Activated CD8-positive, alpha-beta memory T cell treated with anti-CD3 and anti-CD28 coated beads, Interleukin-2, amount 50 U/mL, for 1 hour (primary cell): ENCODE results near the gene PBX1.

Experiments
- DNase-seq: peaks from one replicate; pipeline ENCODE4 v3.0.0-alpha.2; 2020; ENCODE audit errors: extremely low read depth

The PBX1 gene

DNA sequence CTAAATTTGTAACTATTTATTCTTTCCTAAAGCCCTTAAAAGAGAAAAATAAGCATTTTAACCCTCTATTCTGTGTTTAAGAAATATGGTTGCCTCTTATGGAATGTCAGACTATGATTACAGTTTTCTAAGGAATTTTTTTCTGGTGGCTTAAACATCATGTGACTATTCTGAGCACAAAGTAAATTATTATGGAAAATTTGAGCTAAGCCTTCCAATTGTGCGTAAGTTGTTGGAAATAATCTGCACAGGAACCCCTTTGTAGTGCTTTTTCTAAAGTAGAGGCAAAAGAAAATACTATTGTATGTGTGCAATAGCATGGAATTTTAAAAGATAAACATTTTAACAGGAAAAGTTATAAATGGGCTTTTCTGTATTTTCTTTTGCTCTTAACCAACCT lies 254.8 kb downstream of the PBX1 start:
- DNase-seq, result no peak

DNA sequence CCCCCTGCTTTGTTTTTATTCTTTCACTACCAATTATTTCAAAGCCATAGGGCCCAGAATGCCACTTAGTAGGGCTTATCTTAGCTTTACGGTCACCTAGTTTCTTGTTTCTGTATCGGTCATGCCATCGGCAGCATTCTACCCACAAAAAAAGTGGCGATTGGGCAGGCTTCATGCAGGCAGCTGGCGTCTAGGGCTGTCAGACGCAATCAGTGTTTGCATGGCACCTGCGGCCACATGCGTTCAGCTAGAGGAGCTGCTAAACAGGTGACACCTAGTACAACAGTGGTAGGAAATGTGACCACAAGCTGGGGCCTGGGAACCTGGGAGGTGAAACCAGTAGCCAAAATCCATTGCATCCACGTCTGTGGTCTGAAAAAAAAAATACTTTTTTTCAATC lies 262.7 kb downstream of the PBX1 start:
- no peak for DNase-seq

- DNase-seq, result no peak
Observed at GRCh38 chr1:164823486-164824279, 264.7 kb downstream of the PBX1 start.

DNA sequence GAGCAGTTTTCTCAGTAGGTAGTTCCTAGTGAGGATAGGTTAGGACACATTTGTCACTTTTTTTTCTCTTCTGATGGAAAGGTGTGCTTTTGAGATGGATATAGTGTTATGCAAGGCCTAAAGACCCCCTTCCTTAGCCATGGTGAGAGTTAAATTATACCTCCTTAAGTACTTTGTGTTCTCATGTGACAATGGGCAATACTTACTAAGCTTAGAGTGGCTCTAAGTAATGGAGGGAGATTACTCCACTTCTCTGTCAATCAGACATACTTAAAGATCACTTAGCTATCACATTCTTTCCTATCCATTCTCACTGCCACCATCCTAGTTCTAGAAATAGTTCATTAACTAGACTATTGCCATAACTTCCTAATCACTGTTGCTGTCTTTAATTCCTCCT lies 265.6 kb downstream of the PBX1 start:
- no peak for DNase-seq

DNA sequence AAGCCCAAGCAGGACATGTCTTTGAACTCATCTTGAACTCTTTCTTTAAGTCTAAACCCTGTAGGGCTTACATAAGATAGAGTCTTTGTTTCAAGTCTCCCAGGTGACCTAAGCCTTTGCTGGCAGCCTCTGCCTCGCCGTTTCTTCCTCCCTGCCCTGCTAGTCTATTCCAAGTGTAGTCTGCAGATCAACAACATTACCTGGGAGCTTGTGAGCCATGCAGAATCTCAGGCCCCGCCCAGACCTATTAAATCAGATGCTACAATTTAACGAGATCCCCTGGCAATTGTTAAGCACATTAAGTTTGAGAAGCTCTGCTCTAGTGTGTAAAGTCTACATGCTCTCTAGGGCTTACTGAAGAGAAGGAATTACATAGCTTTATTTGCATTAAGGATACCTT lies 271.6 kb downstream of the PBX1 start:
- no peak for DNase-seq

DNA sequence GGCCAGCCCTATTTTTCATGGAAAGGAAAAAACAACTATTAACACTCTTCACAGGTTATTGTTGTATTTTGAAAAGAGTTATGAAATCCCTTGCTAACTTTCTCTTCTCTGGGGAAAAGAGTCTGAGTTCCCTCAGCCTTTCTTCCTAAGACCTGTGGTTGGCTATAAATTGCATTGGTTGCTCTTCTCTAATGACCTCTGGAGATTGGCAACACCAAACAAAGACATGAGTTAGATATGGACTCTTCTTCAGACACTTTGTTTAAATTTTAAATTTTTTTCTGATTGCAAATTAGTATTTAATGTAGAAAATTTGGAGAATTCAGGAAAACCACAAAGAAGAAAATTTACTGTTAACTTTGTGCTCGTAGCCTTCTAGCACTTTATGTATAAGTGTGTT lies 275.7 kb downstream of the PBX1 start:
- DNase-seq, result no peak

DNA sequence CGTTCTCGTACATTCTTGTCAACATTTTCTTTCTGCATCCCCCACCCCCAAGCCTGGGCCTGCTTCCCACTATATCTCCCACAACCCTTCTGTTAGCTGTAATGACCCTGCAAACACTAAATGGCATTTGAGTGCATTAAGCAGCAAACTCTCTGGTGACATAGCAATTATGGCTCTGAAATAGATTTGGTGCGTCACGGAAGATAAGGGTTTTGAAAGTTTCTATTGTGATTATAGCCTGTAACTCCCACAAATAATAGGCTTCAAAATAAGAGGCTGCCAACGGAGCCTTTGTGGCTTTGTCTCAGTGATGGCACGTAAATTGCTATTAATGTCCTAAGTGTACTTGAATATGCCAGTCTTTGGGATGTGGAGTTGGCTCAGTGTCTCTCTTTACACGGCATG lies 277.6 kb downstream of the PBX1 start:
- DNase-seq, result no peak

- no peak for DNase-seq
Observed at GRCh38 chr1:164838786-164839185, 279.8 kb downstream of the PBX1 start.

DNA sequence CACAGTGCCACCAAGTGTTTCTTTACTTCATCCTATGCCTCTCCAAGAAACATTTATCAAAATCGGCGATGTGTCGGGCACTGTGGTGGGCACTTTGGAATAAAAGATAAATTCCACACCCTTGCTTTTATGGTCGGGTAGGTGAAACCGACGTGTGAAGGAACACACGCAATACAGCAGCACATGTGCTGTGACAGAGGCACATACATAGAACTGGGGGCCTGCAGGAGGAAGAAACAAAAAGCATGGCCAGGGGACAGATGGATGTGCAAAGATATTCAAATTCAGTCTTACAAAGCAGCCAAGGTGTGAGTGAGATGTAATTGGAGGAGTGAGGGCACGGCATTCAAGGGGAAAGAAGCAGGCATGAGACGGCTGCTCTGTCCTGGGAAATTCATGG lies 282.0 kb downstream of the PBX1 start:
- no peak for DNase-seq

DNA sequence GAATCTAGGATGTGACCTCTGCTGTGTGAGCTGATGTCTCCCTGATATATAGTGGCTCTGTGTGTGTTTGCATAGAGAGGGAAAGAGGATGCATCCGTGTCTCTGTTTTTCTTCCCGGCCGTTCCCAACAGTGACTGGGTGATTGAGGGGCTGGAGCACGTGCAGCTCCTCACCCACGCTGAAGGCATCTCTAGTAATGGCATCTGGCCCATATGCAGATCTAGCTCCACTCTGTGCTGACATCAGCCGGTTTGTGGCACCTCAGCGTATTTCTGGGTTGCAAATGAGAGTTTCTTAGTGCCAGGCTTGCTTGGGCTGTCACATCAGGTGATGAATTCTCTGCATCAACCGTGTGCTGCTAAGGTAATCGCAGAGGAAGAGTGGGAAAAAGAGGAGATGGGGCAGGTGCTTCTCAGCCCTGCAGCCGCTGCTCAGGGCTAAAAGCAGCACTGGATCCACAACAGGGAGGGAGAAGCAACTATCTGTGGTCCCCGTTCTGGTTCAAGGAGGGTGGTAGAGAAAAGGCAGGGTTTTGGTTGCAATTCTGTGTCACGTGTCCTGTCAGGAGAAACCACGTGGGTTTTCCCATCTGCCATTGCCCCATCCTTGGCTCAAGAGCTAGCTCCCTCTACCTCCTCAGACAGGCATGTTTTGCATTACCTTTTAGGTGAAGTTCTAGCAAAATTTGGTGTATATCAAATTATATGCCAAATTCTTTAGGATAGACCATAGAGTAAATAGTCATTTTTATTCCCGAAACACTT lies 282.9 kb downstream of the PBX1 start:
- no peak for DNase-seq

DNA sequence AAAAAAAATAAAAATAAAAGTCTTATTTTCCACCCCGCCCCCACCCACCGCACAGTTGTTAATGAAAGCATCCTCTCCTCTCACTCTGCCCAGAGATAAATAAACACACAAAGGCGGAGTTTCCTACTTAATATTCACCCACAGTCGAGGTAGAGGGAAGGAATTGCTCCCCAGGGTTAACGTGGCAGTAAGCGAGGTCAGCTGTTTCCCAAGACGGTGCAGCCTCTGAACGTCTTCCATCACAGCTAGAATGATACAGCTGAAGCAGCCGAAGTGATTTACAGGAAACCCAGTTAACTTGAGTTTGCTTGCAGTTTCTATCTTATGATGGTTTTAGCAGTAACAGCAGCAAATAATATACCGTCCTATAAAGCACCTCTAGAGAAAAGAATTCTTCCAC lies 283.9 kb downstream of the PBX1 start:
- no peak for DNase-seq

GRCh38 chr1:164843743-164844500 lies 284.9 kb downstream of the PBX1 start:
- DNase-seq, result no peak

DNA sequence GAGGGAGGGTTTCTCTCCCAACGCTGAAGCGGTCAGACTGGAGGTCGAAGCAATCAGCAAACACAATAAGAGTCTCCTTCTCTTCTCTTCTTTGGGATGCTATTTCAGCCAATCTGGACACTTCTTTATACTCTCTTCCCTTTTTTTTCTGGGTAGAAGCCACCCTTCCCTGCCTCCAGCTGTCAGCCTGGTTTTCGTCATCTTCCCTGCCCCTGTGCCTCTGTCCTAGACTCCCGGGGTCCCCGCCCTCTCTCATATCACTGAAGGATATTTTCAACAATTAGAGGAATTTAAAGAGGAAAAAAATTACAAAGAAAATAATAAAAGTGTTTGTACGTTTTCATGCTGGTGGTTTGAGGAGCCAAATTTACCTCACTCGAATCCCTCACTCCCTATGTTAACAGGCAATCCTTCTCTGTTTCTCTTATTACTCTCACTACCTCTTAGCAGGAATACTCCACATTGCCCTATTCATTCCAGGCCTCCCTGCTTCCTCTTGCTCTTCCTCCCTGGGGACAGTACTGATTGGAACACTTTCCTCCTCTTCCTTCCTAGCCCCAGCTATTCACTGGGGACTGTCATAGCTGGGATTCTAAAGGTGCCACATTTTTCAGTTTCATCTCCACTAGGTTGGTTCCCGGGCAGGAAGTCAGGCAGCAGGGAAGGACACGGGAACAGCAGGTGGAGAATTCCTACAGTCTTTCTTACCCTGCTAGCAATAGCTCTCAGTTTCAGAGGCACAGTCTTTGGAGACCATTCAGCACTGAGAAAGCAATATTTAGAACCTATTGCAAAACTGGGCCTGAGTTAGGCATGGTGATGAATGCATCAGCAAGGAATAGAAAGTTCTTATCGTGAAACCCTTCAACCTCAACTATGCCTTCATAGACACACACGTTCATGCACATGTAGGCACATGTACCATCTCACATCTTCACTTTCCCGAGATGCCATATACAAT lies 288.0 kb downstream of the PBX1 start:
- no peak for DNase-seq

GRCh38 chr1:164853146-164853545 lies 294.2 kb downstream of the PBX1 start:
- DNase-seq, result no peak

GRCh38 chr1:164855716-164856329 lies 296.8 kb downstream of the PBX1 start:
- no peak for DNase-seq

DNA sequence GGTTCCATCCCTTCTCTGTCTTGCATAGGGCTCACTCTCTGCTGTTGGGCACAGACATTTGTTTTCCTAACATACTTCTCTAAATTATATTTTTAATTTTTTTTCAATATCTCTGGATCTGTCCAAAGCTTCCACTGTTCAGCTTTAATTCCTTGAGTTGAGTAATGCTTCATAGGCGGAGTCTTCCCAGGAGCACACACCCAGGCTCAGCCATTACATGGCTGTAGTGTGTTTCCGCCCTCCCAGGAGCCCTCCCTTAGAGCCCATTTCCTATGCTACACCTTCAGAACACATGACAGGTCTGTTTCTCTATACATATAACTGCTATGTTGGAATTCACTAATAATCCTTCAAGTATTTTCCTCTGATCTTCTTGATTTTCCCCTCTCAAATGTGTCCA lies 297.4 kb downstream of the PBX1 start:
- no peak for DNase-seq

- no peak for DNase-seq
Observed at GRCh38 chr1:164857439-164857838, 298.5 kb downstream of the PBX1 start.

GRCh38 chr1:164858096-164858632 lies 299.2 kb downstream of the PBX1 start:
- DNase-seq, result no peak

DNA sequence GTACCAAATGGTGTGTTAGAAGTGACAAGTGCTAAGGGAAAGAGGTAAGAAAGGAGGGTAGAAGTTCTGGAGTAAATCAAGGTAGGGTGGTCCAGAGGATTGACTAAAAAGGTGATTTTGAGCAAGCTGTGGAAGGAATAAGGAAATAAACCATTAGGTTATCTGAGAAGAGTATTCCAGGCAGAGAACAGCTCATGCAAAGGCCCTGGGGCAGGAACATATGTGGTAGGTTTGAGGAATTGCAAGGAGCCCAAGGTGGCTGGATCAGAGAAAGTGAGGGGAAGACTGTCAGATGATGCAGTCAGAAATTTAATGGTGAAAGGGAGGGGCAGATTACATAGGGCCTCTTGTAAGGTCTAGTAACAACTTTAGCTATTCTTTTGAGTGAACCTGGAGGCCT lies 302.6 kb downstream of the PBX1 start:
- no peak for DNase-seq

DNA sequence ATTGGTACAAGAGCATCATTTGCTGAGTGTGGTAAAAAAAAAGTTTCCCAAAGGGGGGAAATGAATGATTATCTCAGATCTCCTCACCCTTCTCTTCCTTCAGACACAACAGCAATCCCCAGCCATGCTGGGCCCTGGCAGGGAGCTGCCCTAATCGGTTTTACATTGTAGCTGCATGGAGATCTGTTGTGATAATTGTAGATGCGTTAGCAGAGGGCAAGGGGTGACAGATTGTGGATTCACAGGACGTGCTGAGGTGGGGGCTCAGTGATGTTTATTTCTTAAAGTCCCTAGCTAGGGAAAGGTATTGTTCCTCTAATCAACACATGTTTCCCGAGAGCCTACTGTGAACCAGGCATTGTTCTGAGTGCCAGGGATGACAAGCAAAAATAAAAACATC lies 304.1 kb downstream of the PBX1 start:
- no peak for DNase-seq

DNA sequence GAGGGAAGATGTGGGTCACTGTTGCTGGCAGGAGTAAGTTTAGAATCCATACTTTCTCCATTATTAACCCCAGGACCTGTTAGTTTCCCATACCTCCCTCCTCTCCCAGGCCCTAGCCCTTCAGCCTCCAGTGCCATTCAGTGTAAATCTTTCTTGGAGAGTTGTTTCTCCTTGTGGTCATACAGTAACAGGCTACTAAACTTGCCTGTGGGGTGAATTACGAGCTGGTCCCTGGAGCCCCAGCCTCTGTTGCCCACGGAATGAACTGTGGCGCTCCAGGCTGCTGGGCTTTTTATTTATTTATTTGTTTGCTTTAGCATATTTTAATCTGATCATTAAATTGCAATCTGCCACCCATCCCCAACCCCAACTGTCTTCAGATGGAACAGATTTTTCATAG lies 305.2 kb downstream of the PBX1 start:
- DNase-seq, result no peak
